ENCODE results near the gene CARS2.

DNA sequence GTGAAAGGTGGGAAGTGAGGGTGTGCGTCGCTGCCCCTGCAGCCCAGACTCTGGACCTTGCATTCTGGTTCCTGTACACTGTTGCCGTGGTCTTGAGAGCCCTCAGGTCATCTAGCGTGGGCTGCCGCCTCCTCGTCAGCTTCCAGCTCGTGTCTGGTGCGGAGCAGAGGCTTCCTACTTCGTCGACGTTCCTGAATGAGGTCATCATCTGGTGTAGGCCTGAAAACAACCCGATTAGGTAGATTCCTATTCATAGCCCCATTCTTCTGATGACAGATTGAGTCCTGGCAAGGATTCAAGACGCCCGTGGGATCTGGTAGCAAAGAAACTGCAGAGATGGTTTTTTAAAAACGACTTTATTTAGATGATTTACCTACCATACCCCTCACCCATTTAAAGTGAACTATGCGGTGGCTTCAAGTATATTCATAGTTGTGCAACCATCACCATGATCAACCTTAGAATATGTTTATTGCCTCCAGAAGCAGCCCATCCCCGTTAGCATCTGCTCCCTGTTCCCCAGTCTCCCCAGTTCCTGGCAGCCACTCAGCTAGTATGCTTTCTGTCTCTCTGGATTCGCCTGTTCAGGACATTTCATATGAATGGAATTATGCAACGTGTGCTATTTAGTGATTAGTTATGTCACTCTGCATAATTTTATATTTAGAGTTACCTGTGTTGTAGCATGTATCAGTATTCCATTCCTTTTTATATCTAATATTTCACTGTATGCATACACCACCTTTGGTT is 76.8 kb downstream of the CARS2 start:
- TF ChIP-seq, protein P1, sequence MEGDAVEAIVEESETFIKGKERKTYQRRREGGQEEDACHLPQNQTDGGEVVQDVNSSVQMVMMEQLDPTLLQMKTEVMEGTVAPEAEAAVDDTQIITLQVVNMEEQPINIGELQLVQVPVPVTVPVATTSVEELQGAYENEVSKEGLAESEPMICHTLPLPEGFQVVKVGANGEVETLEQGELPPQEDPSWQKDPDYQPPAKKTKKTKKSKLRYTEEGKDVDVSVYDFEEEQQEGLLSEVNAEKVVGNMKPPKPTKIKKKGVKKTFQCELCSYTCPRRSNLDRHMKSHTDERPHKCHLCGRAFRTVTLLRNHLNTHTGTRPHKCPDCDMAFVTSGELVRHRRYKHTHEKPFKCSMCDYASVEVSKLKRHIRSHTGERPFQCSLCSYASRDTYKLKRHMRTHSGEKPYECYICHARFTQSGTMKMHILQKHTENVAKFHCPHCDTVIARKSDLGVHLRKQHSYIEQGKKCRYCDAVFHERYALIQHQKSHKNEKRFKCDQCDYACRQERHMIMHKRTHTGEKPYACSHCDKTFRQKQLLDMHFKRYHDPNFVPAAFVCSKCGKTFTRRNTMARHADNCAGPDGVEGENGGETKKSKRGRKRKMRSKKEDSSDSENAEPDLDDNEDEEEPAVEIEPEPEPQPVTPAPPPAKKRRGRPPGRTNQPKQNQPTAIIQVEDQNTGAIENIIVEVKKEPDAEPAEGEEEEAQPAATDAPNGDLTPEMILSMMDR (IDR thresholded peaks at IDR 0.05 in 4 of 5, conservative IDR thresholded peaks at IDR 0.05 in 1 of 5) = no peak
- TF ChIP-seq POLR2A (IDR thresholded peaks at IDR 0.05) = no peak
